ENCODE measurements around the gene CHAC2. TPM values are rescaled to one million over a fixed set of nuclear protein-coding genes. Genes with fewer than 3 reads are reported as not detected.

The CHAC2 gene
- total and polyA plus RNA-seq, 9 of the 15 experiments (the other 6 are each of a cell fraction or from before 2014, with no cell fraction given): 9.8 to 35.6 (median 18.2) TPM

GRCh38 chr2:53777134-53777533 lies 9.5 kb downstream of the CHAC2 start (continued):
- TF ChIP-seq PBX2 (CRISPR knock-in tag; IDR thresholded peaks at IDR 0.05; ENCODE audit: low read depth) (no peak), PBX2 (tag; conservative IDR thresholded peaks at IDR 0.05; ENCODE audit: low read depth) (no peak), FOXA1 (IDR thresholded peaks at IDR 0.05; ENCODE audit: borderline replicate concordance) (no peak), CHCHD3 (CRISPR knock-in tag; IDR thresholded peaks at IDR 0.05) (no peak), EWSR1 (IDR thresholded peaks at IDR 0.05; ENCODE audit: borderline replicate concordance, low read depth, partially characterized antibody) (no peak), ZNF57 (CRISPR knock-in tag; IDR thresholded peaks at IDR 0.05) (no peak), ESRRB (CRISPR knock-in tag; IDR thresholded peaks at IDR 0.05; ENCODE audit: borderline replicate concordance) (no peak), ZNF407 (IDR thresholded peaks at IDR 0.05; ENCODE audit: low read depth) (no peak), HDAC2 (IDR thresholded peaks at IDR 0.05) (no peak), ZC3H4 (CRISPR knock-in tag; IDR thresholded peaks at IDR 0.05; ENCODE audit: borderline replicate concordance) (no peak)

All from K562 (cell line).